Body of pancreas (tissue), 4 donors: ENCODE results near the gene NOS1.

Experiments used
- CTCF ChIP-seq, 7 experiments: fragments of 450-650 bp in 4 of 7; fragments of 200-600 bp in 3 of 7; sonication (generic) in 3 of 7; IDR thresholded peaks; one replicate each; pipeline ENCODE4 v1.5.1; 2016 to 2019; ENCODE audit warnings: antibody characterized with exemption in 7 of 7
- POLR2A ChIP-seq, 3 donors: fragments of 450-650 bp; IDR thresholded peaks; one replicate each; pipeline ENCODE4 v1.6.1; 2016; ENCODE audit warnings: antibody characterized with exemption in 3 of 3, mild to moderate bottlenecking in 2 of 3

GRCh38 chr12:117235261-117235660, 126.2 kb downstream of the NOS1 start:
- TF ChIP-seq POLR2A (IDR thresholded peaks at IDR 0.05) = no peak
- no peak for TF ChIP-seq CTCF (IDR thresholded peaks at IDR 0.05)
